GM21528 (cell line): ENCODE data around the gene TFF3.

Experiments
- ATAC-seq: cut with Tn5 transposase; IDR thresholded peaks from one replicate; pipeline ENCODE4 v1.9.1; 2021; ENCODE audit warnings: mild to moderate bottlenecking, moderate library complexity; ENCODE audit not compliant: unreplicated experiment, low FRiP score

The TFF3 gene

DNA sequence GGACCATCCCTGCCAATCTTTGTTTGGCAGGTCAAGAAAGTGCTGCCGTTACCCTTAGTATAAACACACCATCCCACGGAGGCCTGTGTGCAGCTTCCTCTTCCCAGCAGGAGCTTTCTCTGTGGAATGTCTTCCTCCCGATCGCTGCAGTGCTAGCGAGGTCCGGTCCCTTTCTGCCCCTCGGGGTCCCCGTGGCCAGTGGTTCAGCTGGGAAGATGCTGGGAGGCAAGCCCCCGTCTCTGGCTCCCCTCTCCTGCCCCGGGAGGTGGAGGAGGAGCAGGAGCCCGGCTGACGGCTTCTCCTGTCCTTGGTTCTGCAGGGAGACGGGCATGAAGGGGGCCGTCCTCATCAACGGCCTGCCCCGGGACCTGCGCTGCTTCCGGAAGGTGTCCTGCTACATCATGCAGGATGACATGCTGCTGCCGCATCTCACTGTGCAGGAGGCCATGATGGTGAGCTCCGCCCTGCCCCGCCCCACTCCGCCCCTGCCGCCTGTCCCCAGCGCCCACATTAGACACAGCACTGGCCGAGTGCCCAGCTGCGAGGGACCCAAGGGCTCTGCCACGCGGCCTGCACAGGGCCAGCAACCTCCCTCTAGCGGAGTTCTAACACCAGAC, 42.1 kb downstream of the TFF3 start:
- ATAC-seq = no peak

DNA sequence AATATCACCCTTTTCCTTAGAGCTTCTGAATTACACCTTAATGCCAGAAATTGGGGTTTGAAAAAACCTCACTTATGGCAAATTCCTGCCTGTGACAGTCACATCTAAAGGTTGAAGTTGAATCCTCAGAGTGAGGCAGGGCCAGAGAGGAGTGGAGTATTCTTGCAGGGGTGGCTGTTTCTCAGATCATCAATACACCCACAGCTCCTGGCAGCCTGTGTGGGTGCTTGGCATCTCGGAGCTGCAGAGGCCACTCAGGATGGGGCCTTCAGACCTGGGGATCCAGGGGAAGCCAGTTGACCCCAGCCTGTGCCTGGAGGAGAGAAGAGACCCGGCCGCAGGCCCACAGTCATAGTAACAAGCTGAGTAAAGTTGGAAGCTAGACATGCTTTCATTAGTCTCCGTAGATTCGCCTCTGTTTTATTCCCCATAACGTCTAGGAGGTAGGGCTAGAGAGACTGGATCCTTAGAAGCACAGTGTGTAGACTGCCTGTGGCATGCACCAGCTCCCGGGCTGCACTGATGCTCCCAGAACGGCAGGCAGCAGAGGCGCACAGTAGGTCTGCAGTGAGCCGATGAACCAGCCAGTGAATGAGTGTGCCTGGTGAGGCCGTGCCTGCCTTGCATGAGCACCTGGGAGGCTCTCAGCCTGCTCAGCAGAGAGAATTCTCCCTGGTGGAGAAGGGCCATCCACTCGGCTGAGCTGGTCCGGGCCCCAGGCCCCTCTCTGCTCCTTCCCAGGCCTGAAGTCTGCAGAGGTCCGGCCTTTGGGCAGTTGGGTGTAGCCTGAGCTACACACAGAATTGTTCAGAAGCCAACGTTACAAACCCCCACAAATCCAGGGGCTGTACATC, 42.9 kb downstream of the TFF3 start:
- no peak for ATAC-seq

DNA sequence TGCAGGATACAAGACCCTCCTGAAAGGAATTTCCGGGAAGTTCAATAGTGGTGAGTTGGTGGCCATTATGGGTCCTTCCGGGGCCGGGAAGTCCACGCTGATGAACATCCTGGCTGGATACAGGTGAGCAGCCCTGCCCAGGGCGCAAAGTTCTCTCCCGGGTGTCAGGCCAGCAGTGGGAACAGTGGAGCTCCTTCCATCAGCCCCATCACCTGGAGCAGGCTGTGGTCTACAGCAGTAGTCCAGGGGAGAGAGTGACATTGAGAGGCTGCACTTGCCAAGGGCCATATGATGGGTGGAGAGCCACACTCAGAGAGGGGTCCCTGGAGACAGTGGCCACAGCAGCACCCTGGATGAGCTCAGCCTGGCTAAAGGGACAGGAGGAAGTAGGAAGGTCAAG, 44.1 kb downstream of the TFF3 start:
- ATAC-seq = no peak

DNA sequence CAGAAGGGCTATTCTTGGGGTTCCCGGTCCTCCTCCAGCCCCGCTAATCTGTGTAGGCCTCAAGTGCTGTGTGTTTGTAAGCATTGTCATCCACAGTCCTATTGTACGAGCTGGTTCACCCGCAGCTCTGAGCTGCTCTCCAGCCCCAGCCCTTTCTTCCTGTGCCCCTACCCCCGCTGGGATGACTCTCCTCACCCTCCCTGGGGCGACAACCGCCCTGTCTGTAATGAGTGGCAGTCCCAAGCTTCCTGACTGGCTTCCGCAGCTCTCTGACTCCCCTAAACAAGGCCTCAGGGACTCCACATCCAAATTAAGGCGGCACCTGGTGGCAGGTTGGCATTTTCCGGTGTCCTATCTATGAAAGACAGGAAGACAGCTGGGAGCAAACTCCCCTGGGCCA, 45.8 kb downstream of the TFF3 start:
- ATAC-seq = no peak

DNA sequence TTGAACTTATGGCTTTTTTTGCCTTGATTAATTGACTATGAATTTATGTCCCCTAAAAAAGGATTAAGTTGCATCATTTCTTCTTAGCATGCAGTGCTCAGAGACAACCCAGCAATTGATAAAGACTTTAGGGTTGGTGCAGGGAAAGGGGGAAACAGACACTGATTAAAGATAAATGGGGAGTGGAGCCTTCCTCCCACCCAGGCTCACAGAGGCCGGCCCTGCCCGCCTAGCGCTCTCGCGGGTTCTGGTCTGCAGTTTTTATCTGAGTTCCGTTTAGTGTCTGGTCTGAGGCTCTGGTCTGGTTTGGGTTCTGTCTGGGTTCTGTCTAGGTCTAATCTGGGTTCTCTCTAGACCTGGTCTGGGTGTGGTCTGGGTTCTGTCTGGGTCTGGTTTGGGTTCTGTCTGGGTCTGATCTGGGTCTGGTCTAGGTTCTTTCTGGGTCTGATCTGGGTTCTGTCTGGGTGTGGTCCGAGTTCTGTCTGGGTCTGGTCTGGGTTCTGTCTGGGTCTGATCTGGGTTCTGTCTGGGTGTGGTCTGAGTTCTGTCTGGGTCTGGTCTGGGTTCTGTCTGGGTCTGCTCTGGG, 48.1 kb downstream of the TFF3 start:
- ATAC-seq = no peak

DNA sequence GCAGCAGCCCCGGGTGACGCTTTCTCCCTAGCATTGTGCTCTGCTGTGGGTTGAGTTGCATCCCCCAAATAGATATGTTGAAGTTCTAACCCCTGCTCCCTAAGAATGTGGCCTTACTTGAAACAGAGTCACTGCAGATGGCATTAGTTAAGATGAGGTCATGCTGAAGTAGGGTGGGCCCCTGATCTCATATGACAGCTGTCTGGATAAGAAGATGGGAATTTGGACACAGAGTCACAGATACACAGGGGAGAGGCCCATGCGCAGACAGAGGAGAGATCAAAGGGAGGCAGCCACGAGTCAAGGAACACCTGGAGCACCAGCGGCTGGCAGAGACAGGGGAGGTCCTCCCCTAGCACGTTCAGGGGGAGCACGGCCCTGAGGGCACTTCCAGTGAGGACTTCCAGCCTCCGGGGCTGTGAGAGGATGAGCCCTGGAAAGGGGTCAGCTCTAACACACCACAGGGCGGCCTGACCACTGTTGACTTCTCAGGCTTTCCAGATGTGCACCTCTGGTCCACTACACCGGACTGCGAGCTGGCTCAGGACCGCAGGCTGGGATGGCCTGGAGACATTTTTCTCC, 49.9 kb downstream of the TFF3 start:
- ATAC-seq = no peak

DNA sequence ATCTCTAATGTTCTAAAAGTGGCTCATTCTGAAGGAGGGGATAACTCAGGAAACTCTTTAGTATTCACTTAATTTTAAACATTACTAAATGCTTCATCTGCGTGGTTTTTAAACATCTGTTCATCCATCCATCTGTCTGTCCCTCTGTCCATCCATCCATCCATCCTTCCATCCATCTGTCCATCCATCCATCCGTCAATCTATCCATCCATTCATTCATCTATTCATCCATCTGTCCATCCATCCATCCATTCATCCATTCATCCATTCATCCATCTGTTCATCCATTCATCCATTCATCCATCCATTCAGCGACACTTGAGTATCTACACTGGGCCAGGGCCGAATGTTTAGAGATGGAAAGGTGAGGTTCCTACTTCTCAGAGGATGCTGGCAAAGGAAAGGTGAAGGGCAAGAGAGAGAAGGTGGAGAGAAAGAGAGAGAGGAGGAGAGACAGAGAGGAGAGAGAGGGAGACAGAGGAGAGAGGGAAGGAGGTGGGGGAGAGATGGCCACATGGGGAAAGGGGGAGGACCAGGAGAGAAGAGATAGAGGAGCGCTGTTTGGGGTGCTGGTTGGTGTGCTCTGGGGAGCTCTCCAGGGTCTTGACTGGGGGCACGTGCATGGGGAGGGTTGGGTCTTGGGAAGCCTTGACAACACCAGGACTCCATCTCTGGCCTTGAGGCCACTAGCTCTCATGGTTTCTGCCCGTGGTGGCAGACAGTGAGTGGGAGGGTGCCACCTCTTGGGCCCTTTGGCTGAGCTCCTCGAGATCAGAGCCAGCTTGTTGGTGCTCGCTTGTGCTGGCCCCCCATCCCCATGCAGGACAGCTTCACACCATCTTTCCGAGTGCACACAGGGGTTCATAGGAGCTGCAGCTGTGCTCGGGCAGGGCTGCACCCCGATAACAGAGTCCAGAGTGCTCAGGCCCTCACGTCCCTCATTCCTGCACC, 50.7 kb downstream of the TFF3 start:
- ATAC-seq = no peak

DNA sequence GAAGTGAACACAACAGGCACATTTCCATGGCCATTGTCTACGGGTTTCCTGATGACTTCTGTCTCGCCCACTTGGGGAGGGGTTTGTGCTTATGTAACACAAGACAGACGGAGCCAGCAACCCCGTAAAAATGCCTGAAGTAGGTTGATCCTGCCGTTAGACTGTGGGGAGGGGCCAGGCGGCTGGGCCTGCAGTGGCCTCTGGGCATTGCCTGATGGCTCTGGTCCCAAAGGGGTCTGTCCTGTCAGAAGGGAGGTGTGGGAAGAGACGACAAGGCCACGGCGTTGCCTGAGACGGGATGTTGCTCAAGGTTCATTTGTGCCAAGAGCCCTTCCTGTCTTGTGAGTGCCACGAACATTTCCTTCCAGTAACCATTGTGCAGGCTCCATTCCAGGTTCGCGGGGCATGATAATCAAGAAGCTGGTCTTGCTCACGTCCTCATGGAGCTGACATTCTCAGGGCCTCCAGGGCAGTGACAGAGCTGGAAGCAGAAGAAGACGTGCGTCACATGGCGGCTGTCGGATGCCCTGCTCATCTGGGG, 51.5 kb downstream of the TFF3 start:
- ATAC-seq = no peak

DNA sequence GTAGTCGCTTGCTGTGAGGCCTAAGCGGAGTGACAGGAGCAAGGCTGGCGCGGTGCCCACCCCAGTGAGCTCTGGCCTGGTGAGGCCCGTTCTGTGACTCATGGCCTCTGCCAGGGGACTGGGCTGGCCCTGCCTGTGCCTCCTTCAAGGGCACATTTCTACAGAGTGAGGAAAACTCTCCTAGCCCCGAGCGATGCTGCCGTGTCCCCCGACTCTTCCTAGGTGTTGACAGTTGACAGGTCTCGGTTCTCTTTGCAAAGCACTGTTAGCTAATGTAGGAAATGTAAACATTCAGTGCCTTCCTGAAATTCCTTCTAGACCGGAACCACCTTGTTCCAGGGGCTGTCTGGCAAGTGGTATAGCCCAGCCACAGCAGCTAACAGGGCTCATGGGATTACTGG, 52.4 kb downstream of the TFF3 start:
- no peak for ATAC-seq

DNA sequence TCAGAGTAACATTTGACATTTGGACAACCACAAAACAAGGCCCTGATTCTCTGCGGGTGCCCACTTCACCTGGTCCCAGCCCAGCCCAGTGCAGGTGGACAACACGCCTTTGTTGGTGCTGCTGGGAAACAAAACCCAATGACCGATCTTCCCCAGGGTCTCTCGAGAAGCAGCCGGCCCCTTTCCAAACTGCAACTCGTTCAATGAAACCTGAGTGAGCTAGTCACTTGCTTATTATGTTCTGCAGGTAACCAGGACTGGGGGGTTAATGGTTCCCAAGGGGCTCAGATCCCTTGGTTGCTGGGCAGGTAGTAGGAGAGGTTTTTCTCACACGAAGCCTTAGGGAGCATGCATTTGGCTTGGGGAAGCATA, 53.4 kb downstream of the TFF3 start:
- no peak for ATAC-seq
